Ovary (tissue), 10 donors: ENCODE measurements around the gene TAS2R60. TPM values are rescaled to one million over a fixed set of nuclear protein-coding genes. Genes with fewer than 3 reads are reported as not detected.

ENCODE experiments used
- DNase-seq, 5 donors: peaks; one replicate each; pipeline ENCODE4 v3.0.0-alpha.2; 2019 to 2020
- H3K27ac ChIP-seq, 2 donors: fragments of 200-600 bp; one replicate each; pipeline versions ENCODE4 v1.5.1 to v1.8.0; 2019 to 2022
- H3K27me3 ChIP-seq: fragments of 200-600 bp; one replicate; pipeline ENCODE4 v1.8.0; 2022
- H3K36me3 ChIP-seq: fragments of 200-600 bp; sonication (generic); one replicate; pipeline ENCODE4 v1.5.1; 2019
- H3K4me1 ChIP-seq: one replicate; pipeline ENCODE4 v1.8.1; 2013; ENCODE audit warnings: mild to moderate bottlenecking, moderate library complexity; ENCODE audit not compliant: insufficient read depth
- H3K4me3 ChIP-seq: fragments of 200-600 bp; sonication (generic); one replicate; pipeline ENCODE4 v1.5.1; 2017
- H3K9me3 ChIP-seq, 2 donors: fragments of 200-600 bp in 1 of 2; sonication (generic) in 1 of 2; one replicate each; pipeline versions ENCODE4 v1.5.1 to v1.8.1; 2013 to 2019; ENCODE audit warnings: mild to moderate bottlenecking in 1 of 2, moderate library complexity in 1 of 2
- CTCF ChIP-seq, 3 donors: fragments of 450-650 bp in 2 of 3; fragments of 200-600 bp in 1 of 3; IDR thresholded peaks; one replicate each; pipeline versions ENCODE4 v1.5.1 to v1.8.0; 2016 to 2022; ENCODE audit warnings: antibody characterized with exemption in 3 of 3, mild to moderate bottlenecking in 1 of 3
- EP300 ChIP-seq: sonication (generic); formaldehyde crosslinking; IDR thresholded peaks from one replicate; pipeline ENCODE4 v1.6.1; 2017; ENCODE audit warnings: antibody characterized with exemption
- POLR2A ChIP-seq: fragments of 450-650 bp; IDR thresholded peaks from one replicate; pipeline ENCODE4 v1.6.1; 2017; ENCODE audit warnings: antibody characterized with exemption, mild to moderate bottlenecking, moderate library complexity
- WGBS, 3 donors: extraction: QIAGEN DNeasy Blood & Tissue Kit in 1 of 3; methylation state at CpG; one replicate each; pipeline versions ENCODE4 v1.1.5 to v1.1.7; 2013 to 2017; 5-methylcytosine and 5-hydroxymethylcytosine counted together
- intact Hi-C, 4 donors: fragments of 100-400 bp; cut with DNase I; formaldehyde crosslinking; loops; one replicate each; pipeline versions ENCODE4 v1.11.0 to v1.15.1; 2022 to 2023
- long read RNA-seq, 3 donors: library from polyadenylated mRNA in 2 of 3; unstranded in 2 of 3; transcript quantifications; one replicate each; pipeline ENCODE4 v2.0.0 and lab custom pipeline, GENCODE V29; 2021 to 2026
- polyA plus RNA-seq, 2 donors: library from polyadenylated mRNA; stranded (reverse); fragments of 200-250 nt in 1 of 2; fragments of 350-450 nt in 1 of 2; fragmentation: Illumina TruSeq in 1 of 2; extraction: RNeasy Lipid Tissue Mini Kit (QIAGEN cat#74804) in 1 of 2; gene quantifications; one replicate each; pipeline ENCODE4 v1.2.3, GENCODE V29; 2013 to 2014
- total RNA-seq, 7 donors: library from RNA; depleted of rRNA in 2 of 7; stranded (reverse); fragments of >200 nt in 2 of 7; fragmentation: NEBNext Ultra II Directional in 3 of 7; extraction: Animal tissue kit (Norgen Biotek cat#: 25700) in 3 of 7; gene quantifications; one replicate each; pipeline versions ENCODE4 v1.1.0 to v1.2.4, GENCODE V29; 2016 to 2023
- donor health status: DM: no; HTN: no; CAD: no; lungs with moderate emphysema.
- donor health status: DM: no; HTN: no; CAD: no.
- donor health status: Bipolar disorder and iron deficiency.
- donor health status: DM: yes; HTN: yes; CAD: no.
- donor health status: DM: no; HTN: no; CAD: no.
- donor health status: DM: yes; HTN: yes; CAD: no.

TAS2R60 gene
- total RNA-seq, result under 1 TPM in 1 of 7 donors, not detected in 6; 0.98 TPM
- polyA plus RNA-seq, result not detected
- long read RNA-seq, donor 1, result 0 reads
- long read RNA-seq, donor 2, result 0 reads
- long read RNA-seq, donor 3, result 0 reads

GRCh38 chr7:143443153-143443552, at the start of gene TAS2R60:
Gene TAS2R60 (plus strand): TSS chr7:143443453. CDS start chr7:143443453, 0 bp downstream.
- DNase-seq, result no peak
- no peak within 1 kb of the TSS for H3K27ac ChIP-seq
- WGBS, 3 donors, result 72 to 98% (median 96%) methylated on average over 4 of the region's 4 CpGs
- intact Hi-C loops, result no loop called here
- H3K4me3 ChIP-seq, result no peak within 1 kb of the TSS
- no peaks in the 10 kb centered on the region for H3K4me1 ChIP-seq
- H3K27me3 ChIP-seq, result no peaks in the 10 kb centered on the region
- no peaks in the 10 kb centered on the region for H3K36me3 ChIP-seq
- TF ChIP-seq EP300, result no peak
- no peak for TF ChIP-seq POLR2A
- TF ChIP-seq CTCF (IDR thresholded peaks at IDR 0.05), result no peak
- H3K9me3 ChIP-seq, result no peaks in the 10 kb centered on the region

GRCh38 chr7:143394068-143394467, 49.2 kb upstream of the TAS2R60 start:
- Histone ChIP-seq H3K36me3 (no peaks in the 10 kb centered on the region), H3K27ac (no peak overlapping the region), H3K4me1 (peaks cover 19% of the 10 kb centered on the region), H3K9me3 (no peaks in the 10 kb centered on the region), H3K4me3 (no peak overlapping the region), H3K27me3 (no peaks in the 10 kb centered on the region)
- no peak for TF ChIP-seq CTCF (IDR thresholded peaks at IDR 0.05)
- TF ChIP-seq POLR2A, result no peak
- TF ChIP-seq EP300, result no peak
- WGBS, 3 donors, result 92 to 95% (median 93%) methylated on average over 6 of the region's 6 CpGs
- intact Hi-C loops, result no loop called here
- DNase-seq, result no peak

GRCh38 chr7:143394777-143395176, 48.5 kb upstream of the TAS2R60 start:
- TF ChIP-seq EP300 (no peak), CTCF (IDR thresholded peaks at IDR 0.05) (no peak), POLR2A (no peak)
- H3K4me3 ChIP-seq, result no peak overlapping the region
- no peaks in the 10 kb centered on the region for H3K9me3 ChIP-seq
- H3K36me3 ChIP-seq, result no peaks in the 10 kb centered on the region
- 81 to 94% (median 91%) methylated on average over 6 of the region's 6 CpGs for WGBS, 3 donors
- peaks cover 19% of the 10 kb centered on the region for H3K4me1 ChIP-seq
- no peak for DNase-seq
- no peaks in the 10 kb centered on the region for H3K27me3 ChIP-seq
- no peak overlapping the region for H3K27ac ChIP-seq
- intact Hi-C loops, result no loop called here

GRCh38 chr7:143395187-143396149, 47.8 kb upstream of the TAS2R60 start:
- H3K4me1 ChIP-seq, result peaks cover 19% of the 10 kb centered on the region
- no peak overlapping the region for H3K27ac ChIP-seq
- TF ChIP-seq EP300 (no peak), POLR2A (no peak), CTCF (IDR thresholded peaks at IDR 0.05) (no peak)
- H3K27me3 ChIP-seq, result no peaks in the 10 kb centered on the region
- 75 to 86% (median 83%) methylated on average over 18 to 21 of the region's 21 CpGs for WGBS, 3 donors
- H3K4me3 ChIP-seq, result no peak overlapping the region
- intact Hi-C loops, result no loop called here
- no peak for DNase-seq
- H3K9me3 ChIP-seq, result no peaks in the 10 kb centered on the region
- no peaks in the 10 kb centered on the region for H3K36me3 ChIP-seq
